Measurements from ENCODE around the gene RBL2.
"Not testable (repeated sequence)": the region's sequence is repeated elsewhere in the genome, so short reads cannot be mapped to it uniquely, and the experiment has no call there.

The RBL2 gene

GRCh38 chr16:53434377-53435065 is at the start of gene RBL2:
Gene RBL2 (plus strand): TSS chr16:53434471. CDS start chr16:53434557, 86 bp downstream.
- peak; percentile 63 for DNase-seq

- not testable (repeated sequence) for DNase-seq
Observed at GRCh38 chr16:53384610-53385009, 49.7 kb upstream of the RBL2 start.

GRCh38 chr16:53404959-53405358 is 29.3 kb upstream of the RBL2 start:
- DNase-seq: no peak

- no peak for DNase-seq
Observed at GRCh38 chr16:53412549-53412948, 21.7 kb upstream of the RBL2 start.

- no peak for DNase-seq
Observed at GRCh38 chr16:53413864-53414263, 20.4 kb upstream of the RBL2 start.

GRCh38 chr16:53414381-53414780 is 19.9 kb upstream of the RBL2 start:
- DNase-seq: no peak

GRCh38 chr16:53415504-53415903 is 18.8 kb upstream of the RBL2 start:
- no peak for DNase-seq

- no peak for DNase-seq
Observed at GRCh38 chr16:53417011-53417410, 17.3 kb upstream of the RBL2 start.

- DNase-seq: no peak
Observed at GRCh38 chr16:53417976-53418375, 16.3 kb upstream of the RBL2 start.

GRCh38 chr16:53419383-53419709 is 14.9 kb upstream of the RBL2 start:
- DNase-seq: not testable (repeated sequence)

GRCh38 chr16:53421248-53421647 is 13.0 kb upstream of the RBL2 start:
- DNase-seq: no peak

- DNase-seq: not testable (repeated sequence)
Observed at GRCh38 chr16:53423968-53424367, 10.3 kb upstream of the RBL2 start.

GRCh38 chr16:53428681-53429080 is 5.6 kb upstream of the RBL2 start:
- DNase-seq: no peak

GRCh38 chr16:53429221-53429943 is 4.9 kb upstream of the RBL2 start:
- DNase-seq: peak; percentile 89

GRCh38 chr16:53430363-53430762 is 3.9 kb upstream of the RBL2 start:
- no peak for DNase-seq

GRCh38 chr16:53433509-53433908 is 762 bp upstream of the RBL2 start:
- DNase-seq: no peak

- DNase-seq: no peak
Observed at GRCh38 chr16:53433930-53434376, 318 bp upstream of the RBL2 start.

GRCh38 chr16:53435066-53435688 is 906 bp downstream of the RBL2 start:
- DNase-seq: peak; percentile 57

GRCh38 chr16:53440125-53440524 is 5.9 kb downstream of the RBL2 start:
- DNase-seq: no peak

GRCh38 chr16:53445534-53445933 is 11.3 kb downstream of the RBL2 start:
- no peak for DNase-seq

GRCh38 chr16:53446090-53446489 is 11.8 kb downstream of the RBL2 start:
- no peak for DNase-seq

- DNase-seq: no peak
Observed at GRCh38 chr16:53449816-53450517, 15.7 kb downstream of the RBL2 start.

- no peak for DNase-seq
Observed at GRCh38 chr16:53453928-53454327, 19.7 kb downstream of the RBL2 start.

All from DMS 273 treated with DMSO at 0.1 percent for 48 hours (cell line).